Gastroesophageal sphincter (tissue), 4 donors: ENCODE results near the gene ZNF91. TPM values are rescaled to one million over a fixed set of nuclear protein-coding genes. Genes with fewer than 3 reads are reported as not detected.
"Not testable (repeated sequence)": the region's sequence is repeated elsewhere in the genome, so short reads cannot be mapped to it uniquely, and the experiment has no call there.

ENCODE experiments used
- ATAC-seq: fragments of 150-250 bp; one replicate; pipeline ENCODE4 v1.9.1; 2016; ENCODE audit warnings: mild to moderate bottlenecking, moderate library complexity
- H3K27ac ChIP-seq, 4 donors: fragments of 200-600 bp; sonication (generic) in 3 of 4; 1 replicate in 3 of 4; 2 replicates in 1 of 4; pipeline ENCODE4 v1.5.1; 2016 to 2019
- H3K27me3 ChIP-seq: fragments of 200-600 bp; sonication (generic); one replicate; pipeline ENCODE4 v1.5.1; 2019
- H3K36me3 ChIP-seq, 2 donors: fragments of 200-600 bp; sonication (generic); one replicate each; pipeline ENCODE4 v1.5.1; 2019; ENCODE audit warnings: control low read depth in 1 of 2
- H3K4me1 ChIP-seq, 3 donors: fragments of 200-600 bp; sonication (generic); 1 replicate in 2 of 3; 2 replicates in 1 of 3; pipeline ENCODE4 v1.5.1; 2016 to 2019; ENCODE audit warnings: control low read depth in 2 of 3
- H3K4me3 ChIP-seq, 2 donors: fragments of 200-600 bp; sonication (generic); one replicate each; pipeline ENCODE4 v1.5.1; 2019; ENCODE audit warnings: mild to moderate bottlenecking in 1 of 2, moderate library complexity in 1 of 2
- H3K9me3 ChIP-seq, 3 donors: fragments of 200-600 bp; sonication (generic); one replicate each; pipeline ENCODE4 v1.5.1; 2017 to 2019; ENCODE audit warnings: control low read depth in 2 of 3
- EP300 ChIP-seq: sonication (generic); formaldehyde crosslinking; IDR thresholded peaks from one replicate; pipeline ENCODE4 v1.6.1; 2017; ENCODE audit warnings: antibody characterized with exemption, mild to moderate bottlenecking
- POLR2A ChIP-seq, 2 donors: fragments of 450-650 bp; IDR thresholded peaks; one replicate each; pipeline ENCODE4 v1.6.1; 2017; ENCODE audit warnings: antibody characterized with exemption in 2 of 2, mild to moderate bottlenecking in 2 of 2, moderate library complexity in 1 of 2
- POLR2AphosphoS5 ChIP-seq: sonication (generic); formaldehyde crosslinking; IDR thresholded peaks from one replicate; pipeline ENCODE4 v1.6.1; 2017; ENCODE audit warnings: antibody characterized with exemption
- WGBS, 2 donors: methylation state at CpG; one replicate each; pipeline ENCODE4 v1.1.5; 2018; ENCODE audit warnings: low coverage in 1 of 2; 5-methylcytosine and 5-hydroxymethylcytosine counted together
- total RNA-seq, 4 donors: library from RNA; depleted of rRNA; stranded (reverse); fragments of >200 nt; gene quantifications; one replicate each; pipeline ENCODE4 v1.1.0, GENCODE V29; 2016
- TF ChIP-seq, protein P1 (sequence below), 4 experiments: fragments of 200-600 bp in 2 of 4; fragments of 450-650 bp in 2 of 4; sonication (generic) in 1 of 4; IDR thresholded peaks; one replicate each; pipeline ENCODE4 v1.5.1; 2017 to 2019; ENCODE audit warnings: antibody characterized with exemption in 4 of 4, mild to moderate bottlenecking in 2 of 4, moderate library complexity in 2 of 4

ZNF91 gene
- total RNA-seq, 4 donors from 2014 or later: 19.6 to 72.2 (median 36.7) TPM

DNA sequence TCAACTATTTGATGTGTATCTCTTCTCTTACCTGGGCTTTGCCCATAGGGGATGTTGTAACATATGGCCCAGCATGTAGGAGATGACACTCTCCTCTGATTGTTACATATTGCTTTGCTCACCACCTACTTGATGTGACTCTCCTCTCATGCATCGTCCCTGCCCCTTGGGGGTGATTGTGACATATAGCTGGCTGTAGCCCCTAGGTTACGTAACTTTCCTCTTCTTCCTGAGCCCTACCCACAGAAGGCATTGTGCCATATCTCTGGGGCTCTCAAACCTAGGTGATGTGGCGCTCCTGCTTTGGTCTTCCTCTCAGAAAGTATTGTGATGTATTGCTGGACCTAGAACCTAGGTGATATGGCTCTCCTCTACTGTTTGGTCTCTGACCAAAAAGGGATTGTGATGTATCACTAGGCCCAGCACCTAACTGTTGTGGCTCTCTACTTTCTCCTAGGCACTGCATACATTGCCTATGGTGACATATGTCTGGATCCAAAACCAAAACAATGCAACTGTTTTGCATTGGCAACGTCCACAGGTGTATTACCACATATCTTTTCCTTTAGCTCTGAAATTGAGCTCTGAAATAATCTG lies 73.2 kb downstream of the ZNF91 start:
- Histone ChIP-seq H3K36me3 (peaks cover 0 to 6% of the 10 kb centered on the region in 2 donors), H3K4me1 (no peaks in the 10 kb centered on the region), H3K9me3 (no peaks in the 10 kb centered on the region), H3K27me3 (no peaks in the 10 kb centered on the region), H3K27ac (no peak overlapping the region), H3K4me3 (no peak overlapping the region)
- ATAC-seq: no peak
- TF ChIP-seq EP300 (no peak), POLR2A (IDR thresholded peaks at IDR 0.05) (no peak), POLR2AphosphoS5 (no peak)
- TF ChIP-seq, protein P1, sequence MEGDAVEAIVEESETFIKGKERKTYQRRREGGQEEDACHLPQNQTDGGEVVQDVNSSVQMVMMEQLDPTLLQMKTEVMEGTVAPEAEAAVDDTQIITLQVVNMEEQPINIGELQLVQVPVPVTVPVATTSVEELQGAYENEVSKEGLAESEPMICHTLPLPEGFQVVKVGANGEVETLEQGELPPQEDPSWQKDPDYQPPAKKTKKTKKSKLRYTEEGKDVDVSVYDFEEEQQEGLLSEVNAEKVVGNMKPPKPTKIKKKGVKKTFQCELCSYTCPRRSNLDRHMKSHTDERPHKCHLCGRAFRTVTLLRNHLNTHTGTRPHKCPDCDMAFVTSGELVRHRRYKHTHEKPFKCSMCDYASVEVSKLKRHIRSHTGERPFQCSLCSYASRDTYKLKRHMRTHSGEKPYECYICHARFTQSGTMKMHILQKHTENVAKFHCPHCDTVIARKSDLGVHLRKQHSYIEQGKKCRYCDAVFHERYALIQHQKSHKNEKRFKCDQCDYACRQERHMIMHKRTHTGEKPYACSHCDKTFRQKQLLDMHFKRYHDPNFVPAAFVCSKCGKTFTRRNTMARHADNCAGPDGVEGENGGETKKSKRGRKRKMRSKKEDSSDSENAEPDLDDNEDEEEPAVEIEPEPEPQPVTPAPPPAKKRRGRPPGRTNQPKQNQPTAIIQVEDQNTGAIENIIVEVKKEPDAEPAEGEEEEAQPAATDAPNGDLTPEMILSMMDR (IDR thresholded peaks at IDR 0.05): no peak
- WGBS, 2 donors: 80% methylated on average over 4 of the region's 4 CpGs

DNA sequence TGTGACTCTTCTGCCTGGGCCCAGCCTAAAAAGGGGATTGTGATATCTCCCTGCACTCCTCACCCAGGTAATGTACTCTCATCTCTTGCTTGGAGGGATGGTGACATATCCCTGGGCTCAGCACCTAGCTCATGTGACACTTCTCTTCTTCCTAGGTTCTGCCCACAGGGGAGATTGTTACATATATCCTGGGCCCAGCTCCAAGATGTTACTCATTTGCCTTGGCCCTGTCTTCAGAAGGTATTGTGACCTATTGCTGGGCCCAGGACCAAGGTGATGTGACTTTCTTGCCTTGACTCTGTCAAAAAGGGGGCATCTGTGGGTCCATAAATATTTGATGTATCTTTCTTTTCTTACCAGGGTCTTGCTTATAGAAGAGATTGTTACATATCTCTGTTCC lies 73.9 kb downstream of the ZNF91 start:
- not testable (repeated sequence) for H3K4me3 ChIP-seq, H3K27ac ChIP-seq, H3K9me3 ChIP-seq, H3K27me3 ChIP-seq, H3K36me3 ChIP-seq, H3K4me1 ChIP-seq, ATAC-seq

DNA sequence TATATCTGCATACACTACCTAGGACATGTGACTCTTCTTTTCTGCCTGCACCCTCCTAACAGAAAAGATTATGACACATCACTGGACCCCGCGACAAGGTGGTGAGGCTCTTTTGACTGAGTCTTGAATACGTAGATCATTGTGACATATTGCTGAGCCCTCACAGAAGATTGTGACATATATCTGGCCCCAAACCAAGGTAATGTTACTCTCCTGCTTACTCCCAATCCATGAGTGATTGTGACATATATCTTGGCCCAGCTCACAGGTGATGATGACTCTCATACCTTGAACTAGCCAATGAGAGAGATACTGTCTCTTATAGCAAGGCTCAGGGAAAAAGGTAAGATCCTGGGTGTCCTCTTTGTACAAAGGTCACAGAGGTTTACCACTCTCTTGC lies 75.7 kb downstream of the ZNF91 start:
- not testable (repeated sequence) for ATAC-seq, H3K27ac ChIP-seq, H3K4me3 ChIP-seq, H3K9me3 ChIP-seq, H3K27me3 ChIP-seq, H3K4me1 ChIP-seq, H3K36me3 ChIP-seq
- WGBS, 2 donors: 79 to 83% methylated on average over 1 to 3 of the region's 3 CpGs

DNA sequence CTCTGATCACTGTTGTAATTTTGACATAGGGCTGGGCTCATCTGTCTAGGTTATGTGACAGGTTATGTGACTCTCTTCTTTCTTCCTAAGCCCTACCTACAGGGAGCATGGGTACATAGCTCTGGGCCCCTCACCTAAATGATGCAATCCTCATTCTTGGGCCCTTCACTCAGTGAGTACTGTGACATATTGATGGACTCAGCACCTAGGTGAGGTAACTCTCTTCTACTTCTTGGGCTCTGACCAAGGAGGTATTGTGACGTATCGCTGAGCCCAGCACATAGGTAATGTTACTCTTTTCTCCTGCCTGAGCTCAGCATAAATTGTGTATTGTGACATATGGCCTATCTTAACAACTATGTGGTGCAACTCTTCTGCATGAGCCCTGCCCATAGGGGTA lies 76.3 kb downstream of the ZNF91 start:
- H3K36me3 ChIP-seq, H3K27ac ChIP-seq, ATAC-seq, H3K4me1 ChIP-seq, H3K4me3 ChIP-seq, H3K27me3 ChIP-seq, H3K9me3 ChIP-seq: not testable (repeated sequence)
- 94% methylated on average over 2 of the region's 2 CpGs; no CpG with 5 or more reads in 1 of the 2 donors for WGBS, 2 donors

DNA sequence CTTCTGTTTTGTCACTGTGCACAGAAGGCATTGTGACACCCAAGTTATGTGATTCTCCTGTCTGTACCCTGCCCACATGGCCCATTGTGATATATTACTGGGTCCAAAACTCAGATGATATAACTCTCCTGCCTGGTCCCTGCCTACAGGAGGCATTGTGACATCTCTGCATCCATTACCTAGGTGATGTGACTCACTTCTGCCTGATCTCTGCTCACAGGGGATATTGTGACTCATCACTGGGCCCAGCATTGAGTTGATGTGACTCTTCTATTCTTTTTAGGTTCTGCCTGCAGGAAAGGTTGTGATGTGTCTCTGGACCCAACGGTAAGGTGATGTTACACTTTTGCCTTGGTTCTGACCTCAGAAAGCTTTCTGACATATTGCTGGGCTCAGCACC lies 77.1 kb downstream of the ZNF91 start:
- ATAC-seq: no peak
- Histone ChIP-seq H3K27me3 (no peaks in the 10 kb centered on the region), H3K27ac (no peak overlapping the region), H3K4me1 (no peaks in the 10 kb centered on the region), H3K4me3 (no peak overlapping the region), H3K9me3 (no peaks in the 10 kb centered on the region), H3K36me3 (no peaks in the 10 kb centered on the region)
- TF ChIP-seq POLR2A (IDR thresholded peaks at IDR 0.05) (no peak), POLR2AphosphoS5 (no peak), EP300 (no peak)
- TF ChIP-seq, protein P1 (IDR thresholded peaks at IDR 0.05): no peak
- WGBS, 2 donors: 100% methylated on average over 1 of the region's 1 CpG; no CpG with 5 or more reads in 1 of the 2 donors

GRCh38 chr19:23315286-23315685 lies 80.0 kb downstream of the ZNF91 start:
- TF ChIP-seq POLR2AphosphoS5 (no peak), POLR2A (IDR thresholded peaks at IDR 0.05) (no peak), EP300 (no peak)
- TF ChIP-seq, protein P1 (IDR thresholded peaks at IDR 0.05): no peak
- WGBS, 2 donors: 94% methylated on average over 2 of the region's 2 CpGs; no CpG with 5 or more reads in 1 of the 2 donors
- no peak for ATAC-seq

More at GRCh38 chr19:23315286-23315685, 80.0 kb downstream of the ZNF91 start:
- Histone ChIP-seq H3K27ac (no peak overlapping the region), H3K4me3 (no peak overlapping the region), H3K36me3 (no peaks in the 10 kb centered on the region), H3K9me3 (no peaks in the 10 kb centered on the region), H3K4me1 (no peaks in the 10 kb centered on the region), H3K27me3 (no peaks in the 10 kb centered on the region)
